A549 (cell line): ENCODE results near the gene FGF2. TPM values are rescaled to one million over a fixed set of nuclear protein-coding genes. Genes with fewer than 3 reads are reported as not detected.

Experiments used
- ATAC-seq, 2 experiments: fragments of 200-7000 bp in 1 of 2; fragments of >200 bp in 1 of 2; cut with Nextera tagmentation in 1 of 2; cut with Tn5 transposase in 1 of 2; 3 replicates each; pipeline versions ENCODE4 v1.8.0 to v1.9.1; 2018 to 2020; ENCODE audit warnings: mild to moderate bottlenecking in 1 of 2, moderate library complexity in 1 of 2
- CTCF ChIA-PET: fragments of 300-600 bp; sonication (Branson Sonifier 250); formaldehyde crosslinking; extraction: SDS; loops from one replicate; lab custom pipeline; 2021; ENCODE audit warnings: antibody characterized with exemption, inconsistent platforms; lab: Yijun Ruan, JAX
- POLR2A ChIA-PET: fragments of 350-600 bp; formaldehyde crosslinking; extraction: SDS; loops from one replicate; lab custom pipeline; 2021; ENCODE audit warnings: antibody characterized with exemption, inconsistent platforms; lab: Yijun Ruan, JAX
- DNase-seq, 2 experiments: peaks; one replicate each; pipeline versions ENCODE4 v3.0.0 to v3.0.0-alpha.2; 2011 to 2016; ENCODE audit warnings: low read depth in 1 of 2, low spot score in 1 of 2
- FAIRE-seq: peaks from 2 replicates; lab custom pipeline; 2011; peaks lifted over from hg19 to GRCh38; lab: Jason Lieb, UNC
- H3K27ac ChIP-seq, 2 experiments: fragments of >200 bp; sonication (Bioruptor Twin); formaldehyde crosslinking; 3 replicates each; pipeline ENCODE4 v1.5.1; 2016 to 2017
- H3K4me1 ChIP-seq: fragments of >200 bp; sonication (Bioruptor Twin); formaldehyde crosslinking; 3 replicates; pipeline ENCODE4 v1.6.1; 2016
- H3K4me2 ChIP-seq: fragments of >200 bp; sonication (Bioruptor Twin); formaldehyde crosslinking; 3 replicates; pipeline ENCODE4 v1.6.1; 2016
- H3K4me3 ChIP-seq: fragments of >200 bp; sonication (Bioruptor Twin); formaldehyde crosslinking; 3 replicates; pipeline ENCODE4 v1.5.1; 2016
- H3K9me3 ChIP-seq: fragments of >200 bp; sonication (Bioruptor Twin); formaldehyde crosslinking; 3 replicates; pipeline ENCODE4 v1.6.1; 2016
- BCL3 ChIP-seq: fragments of >200 bp; sonication (Bioruptor Twin); formaldehyde crosslinking; IDR thresholded peaks from 3 replicates; pipeline ENCODE4 v1.6.1; 2016
- BHLHE40 ChIP-seq: IDR thresholded peaks from 2 replicates; pipeline ENCODE4 v1.6.1; 2012; ENCODE audit warnings: low read depth, low read length, inconsistent platforms
- CHD4 ChIP-seq: fragments of 200-600 bp; sonication (generic); IDR thresholded peaks from 2 replicates; pipeline ENCODE4 v1.6.1; 2016; ENCODE audit warnings: antibody characterized with exemption, mild to moderate bottlenecking, borderline replicate concordance
- CTCF ChIP-seq: fragments of >200 bp; sonication (Bioruptor Twin); formaldehyde crosslinking; IDR thresholded peaks from 3 replicates; pipeline ENCODE4 v1.5.1; 2016
- FOSL2 ChIP-seq, 2 experiments: fragments of 450-650 bp in 1 of 2; fragments of >200 bp in 1 of 2; sonication (Bioruptor Twin) in 1 of 2; formaldehyde crosslinking; IDR thresholded peaks; 2 replicates each; pipeline versions ENCODE4 v1.5.0 to v1.6.1; 2016 to 2020; ENCODE audit warnings: mild to moderate bottlenecking in 1 of 2, moderate library complexity in 1 of 2
- FOXS1 ChIP-seq: fragments of 250-450 bp; sonication (Bioruptor Pico); IDR thresholded peaks from 2 replicates; pipeline ENCODE4 v1.5.0; 2020; ENCODE audit warnings: mild to moderate bottlenecking, moderate library complexity
- JUN ChIP-seq, 2 experiments: fragments of >200 bp; sonication (Bioruptor Twin); formaldehyde crosslinking; IDR thresholded peaks; 2 replicates in 1 of 2; 3 replicates in 1 of 2; pipeline ENCODE4 v1.6.1; 2016 to 2017
- KDM1A ChIP-seq: fragments of 200-600 bp; sonication (generic); IDR thresholded peaks from 2 replicates; pipeline ENCODE4 v1.6.1; 2016; ENCODE audit warnings: low read depth, mild to moderate bottlenecking
- MYC ChIP-seq: IDR thresholded peaks from 2 replicates; pipeline ENCODE4 v1.6.1; 2012; ENCODE audit warnings: mild to moderate bottlenecking, inconsistent platforms, low read length, improper control_type of control experiment, borderline replicate concordance
- NFE2L2 ChIP-seq: fragments of 150-350 bp; conservative IDR thresholded peaks from 2 replicates; pipeline ENCODE4 v1.6.1; 2014; ENCODE audit warnings: low read length
- NPAS2 ChIP-seq: fragments of 250-450 bp; sonication (Bioruptor Pico); IDR thresholded peaks from 2 replicates; pipeline ENCODE4 v1.8.0; 2022; ENCODE audit warnings: mild to moderate bottlenecking, moderate library complexity, borderline replicate concordance
- PHF8 ChIP-seq: fragments of 200-600 bp; sonication (generic); IDR thresholded peaks from 2 replicates; pipeline ENCODE4 v1.6.1; 2016; ENCODE audit warnings: low read depth, mild to moderate bottlenecking, antibody characterized with exemption, moderate library complexity, borderline replicate concordance
- POLR2AphosphoS2 ChIP-seq: conservative IDR thresholded peaks from 2 replicates; pipeline ENCODE4 v1.6.1; 2012; ENCODE audit warnings: low read length, improper control_type of control experiment, inconsistent platforms
- RAD21 ChIP-seq, 2 experiments: fragments of >200 bp in 1 of 2; sonication (Bioruptor Twin) in 1 of 2; formaldehyde crosslinking in 1 of 2; IDR thresholded peaks in 1 of 2; conservative IDR thresholded peaks in 1 of 2; 2 replicates in 1 of 2; 3 replicates in 1 of 2; pipeline ENCODE4 v1.6.1; 2012 to 2018; ENCODE audit warnings: inconsistent platforms in 1 of 2
- RCOR1 ChIP-seq: fragments of 150-350 bp; IDR thresholded peaks from 2 replicates; pipeline ENCODE4 v1.6.1; 2014; ENCODE audit warnings: antibody characterized with exemption, low read length, low read depth
- TP53 ChIP-seq: fragments of 250-450 bp; sonication (Bioruptor Pico); IDR thresholded peaks from 2 replicates; pipeline ENCODE4 v1.5.0; 2021; ENCODE audit warnings: mild to moderate bottlenecking, moderate library complexity
- ZFP36 ChIP-seq: fragments of 450-650 bp; IDR thresholded peaks from 2 replicates; pipeline ENCODE4 v1.6.1; 2014; ENCODE audit warnings: borderline replicate concordance; ENCODE audit not compliant: partially characterized antibody
- ZNF302 ChIP-seq: fragments of 250-450 bp; sonication (Bioruptor Pico); IDR thresholded peaks from 2 replicates; pipeline ENCODE4 v1.9.0; 2021; ENCODE audit warnings: inconsistent platforms, mild to moderate bottlenecking, moderate library complexity
- ZSCAN20 ChIP-seq: fragments of 250-450 bp; sonication (Bioruptor Pico); IDR thresholded peaks from 2 replicates; pipeline ENCODE4 v1.8.0; 2022; ENCODE audit warnings: mild to moderate bottlenecking, moderate library complexity
- WGBS: methylation state at CpG from one replicate; pipeline ENCODE4 v1.1.6; 2017; ENCODE audit errors: missing lambda C conversion rate; 5-methylcytosine and 5-hydroxymethylcytosine counted together
- polyA plus RNA-seq, 4 experiments: library from polyadenylated mRNA; depleted of rRNA in 3 of 4; stranded (reverse); fragments of >200 nt; fragmentation: RNase III in 1 of 4; extraction: RNeasy Plus Mini Kit Qiagen cat#74134 plus additional on column Dnase treatment in 1 of 4; gene quantifications; 2 replicates in 3 of 4; 3 replicates in 1 of 4; pipeline ENCODE4 v1.2.3, GENCODE V29; 2011 to 2017
- TF ChIP-seq, protein P1 (sequence below): IDR thresholded peaks from 2 replicates; pipeline ENCODE4 v1.6.1; 2012

FGF2 gene
- polyA plus RNA-seq, 2 of the 4 experiments (the other 2 are of a cell fraction), result 35.1 to 45.2 TPM

DNA sequence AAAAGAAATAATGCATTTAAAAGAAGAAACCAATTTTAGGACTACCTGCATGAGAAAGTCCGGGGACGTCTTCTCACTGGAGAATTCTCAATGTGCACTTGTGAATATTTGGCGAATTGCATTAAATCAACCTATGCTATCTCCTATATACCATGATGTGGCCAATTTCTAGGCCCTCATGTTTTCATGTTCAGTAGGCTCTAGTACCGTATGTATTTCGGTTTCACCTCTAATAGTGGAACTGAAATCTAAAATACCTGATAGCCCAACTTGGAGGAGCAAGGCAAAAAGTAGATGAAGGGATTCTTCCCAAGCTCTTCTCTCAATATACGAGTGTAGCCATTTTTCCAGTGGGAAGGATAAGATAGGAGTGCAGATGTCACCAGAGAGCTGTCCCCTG lies 11.4 kb upstream of the FGF2 start:
- ATAC-seq, result no peak
- CTCF ChIA-PET, result interaction anchor here (1.6 kb wide), 1 partner anchor 57 kb away, joined by 3 read pairs; no protein-coding TSS in a partner anchor
- H3K9me3 ChIP-seq, result no peaks in the 10 kb centered on the region
- POLR2A ChIA-PET, result no interaction called here
- H3K27ac ChIP-seq, result no peak overlapping the region
- TF ChIP-seq BCL3 (no peak), ZFP36 (no peak), RCOR1 (no peak), KDM1A (no peak), BHLHE40 (no peak), RAD21 (conservative IDR thresholded peaks at IDR 0.05 in 1 of 2, IDR thresholded peaks at IDR 0.05 in 1 of 2) (no peak), PHF8 (no peak), FOSL2 (IDR thresholded peaks at IDR 0.05) (no peak), FOSL2 (CRISPR knock-in tag; IDR thresholded peaks at IDR 0.05) (no peak), TP53 (CRISPR knock-in tag) (no peak), JUN (IDR thresholded peaks at IDR 0.05) (no peak), ZNF302 (CRISPR knock-in tag) (no peak), NPAS2 (CRISPR knock-in tag) (no peak), POLR2AphosphoS2 (no peak), MYC (no peak), CHD4 (no peak), ZSCAN20 (CRISPR knock-in tag) (no peak), FOXS1 (no peak), NFE2L2 (no peak)
- TF ChIP-seq, all 56 proteins: peak for 0
- no peak for DNase-seq
- WGBS, result 92% methylated on average over 6 of the region's 6 CpGs
- Histone ChIP-seq H3K4me3 (no peak overlapping the region), H3K4me1 (peaks cover 20% of the 10 kb centered on the region), H3K4me2 (no peak overlapping the region)
- FAIRE-seq, result no peak

DNA sequence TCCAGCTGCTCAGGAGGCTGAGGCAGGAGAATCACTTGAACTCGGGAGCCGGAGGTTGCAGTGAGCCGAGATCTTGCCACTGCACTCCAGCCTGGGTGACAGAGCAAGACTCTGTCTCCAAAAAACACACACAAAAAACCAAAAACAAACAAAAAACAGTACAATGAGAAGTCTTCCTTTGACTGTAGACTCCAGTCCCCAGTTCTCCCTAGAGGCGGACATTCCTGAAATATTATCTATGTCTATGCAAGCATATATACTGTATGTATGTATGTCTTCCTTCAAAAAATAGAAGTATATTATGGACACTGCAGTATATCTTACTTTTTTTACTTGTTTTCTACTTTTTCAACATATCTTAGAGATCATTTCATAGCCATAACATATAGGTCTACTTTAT lies 10.2 kb upstream of the FGF2 start:
- no peak for TF ChIP-seq NFE2L2
- TF ChIP-seq, protein P1, sequence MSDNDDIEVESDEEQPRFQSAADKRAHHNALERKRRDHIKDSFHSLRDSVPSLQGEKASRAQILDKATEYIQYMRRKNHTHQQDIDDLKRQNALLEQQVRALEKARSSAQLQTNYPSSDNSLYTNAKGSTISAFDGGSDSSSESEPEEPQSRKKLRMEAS, result no peak
- no peak for TF ChIP-seq CTCF
- Histone ChIP-seq H3K4me1 (peaks cover 25% of the 10 kb centered on the region), H3K4me2 (no peak overlapping the region), H3K4me3 (no peak overlapping the region), H3K27ac (0 out of 6 replicates have a peak overlapping the region, but pooled peaks of 1 of the 2 experiments have one; percentile 13), H3K9me3 (no peaks in the 10 kb centered on the region)
- POLR2A ChIA-PET, result no interaction called here
- CTCF ChIA-PET, result no interaction called here
- FAIRE-seq, result no peak
- DNase-seq, result no peak
- ATAC-seq, result no peak
- WGBS, result 83% methylated on average over 4 of the region's 4 CpGs
